Measurements from ENCODE around the gene CAMK2A. TPM values are rescaled to one million over a fixed set of nuclear protein-coding genes. Genes with fewer than 3 reads are reported as not detected.

Gene CAMK2A
- total and polyA plus RNA-seq, 2 donors (not counting 3 experiments of a cell fraction or from before 2014, with no cell fraction given): not detected

- no peak overlapping the region for H3K9ac ChIP-seq (replicated peaks; ENCODE audit: extremely low read depth, insufficient read depth, low read length)
- H3K9me1 ChIP-seq (replicated peaks; ENCODE audit: control insufficient read depth, extremely low read depth, insufficient read depth, low read length): no peaks in the 10 kb centered on the region
- no peaks in the 10 kb centered on the region for H3K4me1 ChIP-seq (ENCODE audit: control insufficient read depth, extremely low read depth, insufficient read depth, low read length)
- intact Hi-C loops (cut with micrococcal nuclease) (no loop called here), dilution Hi-C loops (cut with MboI; ENCODE audit: extremely low pct_ligation_motif_present, low sequenced_read_pairs) (no loop called here)
- TF ChIP-seq MAX (IDR thresholded peaks at IDR 0.05; ENCODE audit: insufficient read depth, insufficient read length) (no peak), CTCF (IDR thresholded peaks at IDR 0.05; ENCODE audit: extremely low read depth in 1 of 2, insufficient read depth in 1 of 2, low read depth in 1 of 2, low read length in 2 of 2) (no peak), EZH2 (IDR thresholded peaks at IDR 0.05; ENCODE audit: borderline replicate concordance, low read depth, low read length, severe bottlenecking) (no peak), POLR2AphosphoS5 (IDR thresholded peaks at IDR 0.05; ENCODE audit: insufficient read depth, low read depth, low read length) (no peak), FOS (IDR thresholded peaks at IDR 0.05; ENCODE audit: borderline replicate concordance, insufficient read depth, low read length) (no peak), MYC (IDR thresholded peaks at IDR 0.05; ENCODE audit: low read depth, low read length) (no peak), POLR2A (IDR thresholded peaks at IDR 0.05; ENCODE audit: low read depth, low read length) (no peak), GATA2 (IDR thresholded peaks at IDR 0.05; ENCODE audit: insufficient read depth, insufficient read length, low read depth, low read length) (no peak), JUN (IDR thresholded peaks at IDR 0.05; ENCODE audit: borderline replicate concordance, insufficient read depth, insufficient read length, low read depth) (no peak)
- ChIA-PET POLR2A (no interaction called here), CTCF (no interaction called here)
- no peaks in the 10 kb centered on the region for H3K36me3 ChIP-seq (ENCODE audit: control insufficient read depth in 2 of 2, extremely low read depth in 1 of 2, insufficient read depth in 2 of 2, low read length in 2 of 2)
- H3K27me3 ChIP-seq (ENCODE audit: control insufficient read depth in 2 of 2, insufficient read depth in 2 of 2, low read length in 2 of 2): peaks cover 38 to 39% of the 10 kb centered on the region in 2 experiments
- no peaks in the 10 kb centered on the region for H3K9me3 ChIP-seq (replicated peaks; ENCODE audit: control insufficient read depth, insufficient read depth, low read length)
- no peak overlapping the region for H2AFZ ChIP-seq (ENCODE audit: low read depth, low read length)
- no peak overlapping the region for H3K27ac ChIP-seq (ENCODE audit: insufficient read depth, low read depth, low read length)
- H3K4me2 ChIP-seq (ENCODE audit: insufficient read depth, low read length): no peak overlapping the region
- H4K20me1 ChIP-seq (replicated peaks; ENCODE audit: control insufficient read depth, extremely low read depth, insufficient read depth, low read length): no peaks in the 10 kb centered on the region
- no peaks in the 10 kb centered on the region for H3K79me2 ChIP-seq (ENCODE audit: control insufficient read depth, insufficient read depth, low read length)
- H3K4me3 ChIP-seq (replicated peaks in 1 of 3; ENCODE audit: insufficient read depth in 1 of 3, low read depth in 1 of 3, low read length in 3 of 3): no peak overlapping the region
- BruUV-seq (replicated peaks): no TSS peak
- no peak for FAIRE-seq
- no peak for DNase-seq (ENCODE audit: low read depth, low spot score)
Measured at GRCh38 chr5:150301170-150301505, 11.6 kb upstream of the CAMK2A start.

All from endothelial cell of umbilical vein (primary cell).